H1 (cell line): ENCODE measurements around the gene DHRS1. TPM values are rescaled to one million over a fixed set of nuclear protein-coding genes. Genes with fewer than 3 reads are reported as not detected.

ENCODE experiments used
- CEBPB ChIP-seq: IDR thresholded peaks from 2 replicates; pipeline ENCODE4 v1.6.1; 2012; ENCODE audit warnings: low read depth, low read length
- CHD7 ChIP-seq: fragments of 300-600 bp; sonication (generic); IDR thresholded peaks from 2 replicates; pipeline ENCODE4 v1.7.1; 2012; ENCODE audit warnings: low read length, moderate library complexity, mild to moderate bottlenecking, inconsistent platforms; ENCODE audit not compliant: insufficient replicate concordance
- CTCF ChIP-seq, 3 experiments: IDR thresholded peaks; 1 replicate in 2 of 3; 2 replicates in 1 of 3; pipeline versions ENCODE4 v1.5.1 to v1.6.1; 2011; ENCODE audit warnings: low read length in 3 of 3, mild to moderate bottlenecking in 3 of 3, inconsistent platforms in 2 of 3, low read depth in 1 of 3, moderate library complexity in 1 of 3; ENCODE audit not compliant: insufficient read depth in 1 of 3; ENCODE audit errors: control extremely low read depth in 1 of 3
- EP300 ChIP-seq, 2 experiments: IDR thresholded peaks; 1 replicate in 1 of 2; 2 replicates in 1 of 2; pipeline ENCODE4 v1.6.1; 2011 to 2012; ENCODE audit warnings: low read depth in 2 of 2, low read length in 2 of 2, mild to moderate bottlenecking in 2 of 2, borderline replicate concordance in 1 of 2, inconsistent platforms in 1 of 2, moderate library complexity in 1 of 2
- RAD21 ChIP-seq, 2 experiments: IDR thresholded peaks in 1 of 2; conservative IDR thresholded peaks in 1 of 2; 2 replicates each; pipeline ENCODE4 v1.6.1; 2011; ENCODE audit warnings: low read depth in 2 of 2, low read length in 2 of 2, improper control_type of control experiment in 1 of 2, inconsistent platforms in 1 of 2, mild to moderate bottlenecking in 1 of 2, moderate library complexity in 1 of 2
- TCF12 ChIP-seq: IDR thresholded peaks from 2 replicates; pipeline ENCODE4 v1.6.1; 2011; ENCODE audit warnings: low read depth, mild to moderate bottlenecking, low read length
- polyA plus RNA-seq, 7 experiments: library from polyadenylated mRNA; depleted of rRNA in 3 of 7; stranded (reverse) in 5 of 7; unstranded in 2 of 7; fragments of >200 nt in 5 of 7; fragments of 200-250 nt in 2 of 7; gene quantifications; 1 replicate in 5 of 7; 2 replicates in 1 of 7; 4 replicates in 1 of 7; pipeline versions ENCODE4 v1.2.1 to v1.2.3, GENCODE V29; 2011 to 2013; ENCODE audit warnings: missing spikeins in 2 of 7, mixed read lengths in 2 of 7
- total RNA-seq: library from RNA; stranded (reverse); fragmentation: NEBNext Ultra II Directional; extraction: Animal tissue kit (Norgen Biotek cat#: 25700); gene quantifications from 2 replicates; pipeline ENCODE4 v1.2.1, GENCODE V29; 2021

Gene DHRS1
- total and polyA plus RNA-seq, 2 of the 8 experiments (the other 6 are each of a cell fraction or from before 2014, with no cell fraction given) = 8.8 to 31.7 TPM

GRCh38 chr14:24296341-24297157, 3.0 kb downstream of the DHRS1 start (continued):
- TF ChIP-seq CTCF (IDR thresholded peaks at IDR 0.05; ENCODE audit: control extremely low read depth in 1 of 3, insufficient read depth in 1 of 3, low read depth in 1 of 3, low read length in 3 of 3) = peak; percentile 72 to 83 (median 76)
- TF ChIP-seq CEBPB = no peak
- TF ChIP-seq RAD21 (IDR thresholded peaks at IDR 0.05 in 1 of 2, conservative IDR thresholded peaks at IDR 0.05 in 1 of 2; ENCODE audit: low read depth in 2 of 2, low read length in 2 of 2) = peak; percentile 86 to 87
- no peak for TF ChIP-seq TCF12
- TF ChIP-seq CHD7 = no peak
- no peak for TF ChIP-seq EP300 (IDR thresholded peaks at IDR 0.05; ENCODE audit: borderline replicate concordance in 1 of 2, low read depth in 2 of 2, low read length in 2 of 2)
